A673 (cell line): ENCODE results near the gene NBAS. TPM values are rescaled to one million over a fixed set of nuclear protein-coding genes. Genes with fewer than 3 reads are reported as not detected.

ENCODE experiments used
- BruUV-seq: library from RNA; stranded (reverse); fragments of 400-500 nt; replicated peaks from 2 replicates; lab custom pipeline; 2021; lab: Mats Ljungman, UMichigan
- CTCF ChIA-PET: fragments of 300-600 bp; sonication (Branson Sonifier 250); formaldehyde crosslinking; loops from one replicate; lab custom pipeline; 2022; ENCODE audit warnings: antibody characterized with exemption; lab: Charles Lee
- POLR2A ChIA-PET: fragments of 300-600 bp; sonication (Branson Sonifier 250); formaldehyde crosslinking; loops from one replicate; lab custom pipeline; 2022; ENCODE audit warnings: antibody characterized with exemption; ENCODE audit not compliant: low non-redundant PET; lab: Charles Lee
- DNase-seq: peaks from one replicate; pipeline ENCODE4 v3.0.0-alpha.2; 2015; ENCODE audit warnings: low spot score
- H3K27ac ChIP-seq: fragments of 200-600 bp; sonication (generic); 2 replicates; pipeline ENCODE4 v1.5.1; 2016; ENCODE audit warnings: mixed run types, low read depth, mild to moderate bottlenecking, mixed read lengths, antibody characterized with exemption, low read length; ENCODE audit not compliant: poor library complexity, severe bottlenecking
- H3K27me3 ChIP-seq: fragments of 200-600 bp; sonication (generic); replicated peaks from 2 replicates; pipeline ENCODE4 v1.6.1; 2017; ENCODE audit warnings: mixed run types, low read depth, mild to moderate bottlenecking, mixed read lengths, antibody characterized with exemption, low read length; ENCODE audit not compliant: insufficient read depth, poor library complexity
- H3K36me3 ChIP-seq: fragments of 200-600 bp; sonication (generic); 2 replicates; pipeline ENCODE4 v1.6.1; 2016; ENCODE audit warnings: mixed run types, mild to moderate bottlenecking, mixed read lengths, antibody characterized with exemption, low read length; ENCODE audit not compliant: insufficient read depth, poor library complexity, severe bottlenecking
- H3K4me1 ChIP-seq: fragments of 200-600 bp; sonication (generic); 2 replicates; pipeline ENCODE4 v1.6.1; 2017; ENCODE audit warnings: mixed run types, mild to moderate bottlenecking, mixed read lengths, antibody characterized with exemption, low read length; ENCODE audit not compliant: insufficient read depth, poor library complexity, severe bottlenecking
- H3K4me3 ChIP-seq: fragments of 200-600 bp; sonication (generic); 2 replicates; pipeline ENCODE4 v1.5.1; 2016; ENCODE audit warnings: low read depth, mixed run types, mild to moderate bottlenecking, mixed read lengths, low read length; ENCODE audit not compliant: poor library complexity, severe bottlenecking
- H3K9me3 ChIP-seq: fragments of 200-600 bp; sonication (generic); 2 replicates; pipeline ENCODE4 v1.6.1; 2016; ENCODE audit warnings: mixed run types, low read depth, mild to moderate bottlenecking, mixed read lengths, antibody characterized with exemption, low read length; ENCODE audit not compliant: poor library complexity, severe bottlenecking
- EZH2 ChIP-seq: fragments of 200-600 bp; sonication (generic); IDR thresholded peaks from 2 replicates; pipeline ENCODE4 v1.6.1; 2017; ENCODE audit warnings: borderline replicate concordance, low read depth, mild to moderate bottlenecking, mixed read lengths, antibody characterized with exemption, low read length; ENCODE audit not compliant: poor library complexity, severe bottlenecking
- intact Hi-C: fragments of 100-400 bp; cut with micrococcal nuclease; formaldehyde crosslinking; loops from one replicate; pipeline ENCODE4 v1.10.0; 2022; ENCODE audit not compliant: unreplicated experiment
- total RNA-seq: library from RNA; stranded (reverse); gene quantifications from 2 replicates; pipeline ENCODE4 v1.2.3, GENCODE V29; 2021
- TF ChIP-seq, protein P1 (sequence below): fragments of 300-800, 200-600 bp; sonication (generic); conservative IDR thresholded peaks from 2 replicates; pipeline ENCODE4 v1.5.1; 2017; ENCODE audit warnings: low read depth, mild to moderate bottlenecking, antibody characterized with exemption, low read length, moderate library complexity, mixed read lengths

NBAS gene
- total RNA-seq, 1 experiment from 2014 or later: 38.7 TPM

DNA sequence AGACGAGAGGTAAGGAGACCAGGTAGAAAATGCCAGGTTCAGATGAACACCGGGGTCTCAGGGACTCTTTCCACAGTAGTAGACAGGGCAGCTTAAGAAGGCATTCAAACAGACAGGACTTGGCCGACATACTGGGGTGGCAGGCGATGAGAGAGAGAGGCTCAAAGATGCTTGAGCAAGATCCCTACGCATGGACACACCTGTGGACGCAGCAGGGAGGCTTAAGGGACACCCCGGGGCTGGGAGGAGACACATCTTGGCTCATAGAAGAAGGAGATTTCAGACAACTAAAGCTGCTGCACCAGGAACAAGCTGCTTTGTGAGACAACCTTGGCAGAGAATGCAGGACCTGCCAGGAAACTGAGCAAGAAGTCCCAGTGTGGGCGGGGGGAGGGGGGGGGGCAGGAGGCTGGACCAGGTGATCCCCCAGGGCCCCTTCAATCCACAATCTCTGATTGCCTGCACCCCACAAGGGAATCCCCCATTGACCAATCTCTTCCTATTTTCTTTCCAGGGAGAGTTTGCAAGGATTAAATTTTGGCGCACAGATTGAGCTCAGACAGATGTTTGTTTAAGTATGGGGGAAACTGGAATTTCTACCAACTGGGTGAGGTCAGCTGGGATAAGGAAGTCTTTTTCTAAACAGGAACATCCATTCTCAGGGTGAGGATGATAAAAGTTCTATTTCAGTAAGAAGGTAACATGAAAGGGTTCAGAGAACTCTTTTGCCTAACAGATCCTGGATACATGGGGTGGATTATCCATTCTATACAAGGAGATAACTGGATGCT, 400.7 kb downstream of the NBAS start:
- no TSS peak for BruUV-seq

DNA sequence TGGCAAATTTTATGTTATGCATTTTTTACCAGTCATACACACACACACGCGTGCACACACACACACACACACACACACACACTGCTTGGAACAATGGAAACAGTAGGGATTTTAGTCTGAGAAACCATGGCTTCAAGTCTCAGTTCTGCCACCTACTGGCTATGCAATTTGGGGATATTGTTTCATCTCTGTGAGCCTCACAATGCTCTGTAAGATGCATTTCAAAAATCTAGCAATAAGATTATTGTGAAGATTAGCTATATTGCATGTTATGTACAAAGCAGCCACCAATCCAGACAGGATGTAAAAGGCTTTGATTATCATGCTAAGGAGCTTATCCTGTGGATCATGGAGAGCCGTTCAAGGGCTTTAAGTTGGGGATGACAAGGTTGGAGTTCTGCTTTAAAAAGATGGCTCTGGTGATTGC, 401.4 kb downstream of the NBAS start:
- Histone ChIP-seq H3K9me3 (no peaks in the 10 kb centered on the region), H3K4me3 (no peak overlapping the region), H3K36me3 (no peaks in the 10 kb centered on the region), H3K4me1 (no peaks in the 10 kb centered on the region), H3K27me3 (no peaks in the 10 kb centered on the region), H3K27ac (no peak overlapping the region)
- ChIA-PET POLR2A (no interaction called here), CTCF (no interaction called here)
- intact Hi-C loops: loop anchor here (10.0 kb wide), 1 partner anchor 1965 kb away; no protein-coding TSS in a partner anchor
- peak; percentile 83 for DNase-seq
- TF ChIP-seq, protein P1, sequence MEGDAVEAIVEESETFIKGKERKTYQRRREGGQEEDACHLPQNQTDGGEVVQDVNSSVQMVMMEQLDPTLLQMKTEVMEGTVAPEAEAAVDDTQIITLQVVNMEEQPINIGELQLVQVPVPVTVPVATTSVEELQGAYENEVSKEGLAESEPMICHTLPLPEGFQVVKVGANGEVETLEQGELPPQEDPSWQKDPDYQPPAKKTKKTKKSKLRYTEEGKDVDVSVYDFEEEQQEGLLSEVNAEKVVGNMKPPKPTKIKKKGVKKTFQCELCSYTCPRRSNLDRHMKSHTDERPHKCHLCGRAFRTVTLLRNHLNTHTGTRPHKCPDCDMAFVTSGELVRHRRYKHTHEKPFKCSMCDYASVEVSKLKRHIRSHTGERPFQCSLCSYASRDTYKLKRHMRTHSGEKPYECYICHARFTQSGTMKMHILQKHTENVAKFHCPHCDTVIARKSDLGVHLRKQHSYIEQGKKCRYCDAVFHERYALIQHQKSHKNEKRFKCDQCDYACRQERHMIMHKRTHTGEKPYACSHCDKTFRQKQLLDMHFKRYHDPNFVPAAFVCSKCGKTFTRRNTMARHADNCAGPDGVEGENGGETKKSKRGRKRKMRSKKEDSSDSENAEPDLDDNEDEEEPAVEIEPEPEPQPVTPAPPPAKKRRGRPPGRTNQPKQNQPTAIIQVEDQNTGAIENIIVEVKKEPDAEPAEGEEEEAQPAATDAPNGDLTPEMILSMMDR: peak; percentile 82
- no peak for TF ChIP-seq EZH2
- no TSS peak for BruUV-seq

More for the DNA sequence above, 400.7 kb downstream of the NBAS start:
- Histone ChIP-seq H3K27ac (no peak overlapping the region), H3K4me3 (no peak overlapping the region), H3K9me3 (no peaks in the 10 kb centered on the region), H3K4me1 (no peaks in the 10 kb centered on the region), H3K36me3 (no peaks in the 10 kb centered on the region), H3K27me3 (no peaks in the 10 kb centered on the region)
- POLR2A ChIA-PET: no interaction called here
- DNase-seq: no peak
- CTCF ChIA-PET: interaction anchor here (0.7 kb wide), 1 partner anchor 290 kb away, joined by 3 read pairs; no protein-coding TSS in a partner anchor
- TF ChIP-seq EZH2: no peak
- TF ChIP-seq, protein P1: no peak
- intact Hi-C loops: no loop called here

DNA sequence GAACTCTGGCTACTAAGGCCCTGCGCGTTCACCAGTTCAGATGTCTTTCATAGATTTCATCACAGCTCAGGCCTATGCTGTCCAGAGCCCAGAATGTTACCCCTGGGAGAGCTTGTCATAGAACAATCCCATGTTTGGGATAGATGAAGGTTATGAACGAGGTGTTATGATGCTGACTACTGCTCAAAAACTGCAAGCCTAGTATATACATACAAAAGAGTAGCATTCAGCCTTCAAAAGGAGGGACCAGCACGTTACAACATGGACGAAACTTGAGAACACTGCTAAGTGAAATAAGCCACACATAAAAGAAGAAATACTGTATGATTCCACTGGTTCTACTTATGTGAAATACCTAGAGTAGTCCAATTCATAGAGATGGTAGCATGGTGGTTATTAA, 401.9 kb downstream of the NBAS start:
- no peaks in the 10 kb centered on the region for H3K4me1 ChIP-seq
- H3K4me3 ChIP-seq: no peak overlapping the region
- H3K36me3 ChIP-seq: no peaks in the 10 kb centered on the region
- POLR2A ChIA-PET: no interaction called here
- intact Hi-C loops: loop anchor here (10.0 kb wide), 1 partner anchor 1964 kb away; no protein-coding TSS in a partner anchor
- DNase-seq: no peak
- no TSS peak for BruUV-seq
- H3K9me3 ChIP-seq: no peaks in the 10 kb centered on the region
- TF ChIP-seq, protein P1: no peak
- TF ChIP-seq EZH2: no peak
- no peak overlapping the region for H3K27ac ChIP-seq
- CTCF ChIA-PET: no interaction called here
- no peaks in the 10 kb centered on the region for H3K27me3 ChIP-seq
